ENCODE data around the gene MDGA2. TPM values are rescaled to one million over a fixed set of nuclear protein-coding genes. Genes with fewer than 3 reads are reported as not detected.

MDGA2 gene
- total RNA-seq, 1 experiment from 2014 or later, result not detected

GRCh38 chr14:47651337-47651736, 24.1 kb downstream of the MDGA2 start:
- CTCF ChIA-PET, result no interaction called here
- RAD21 ChIA-PET (ENCODE audit: low non-redundant PET in 1 of 2, low total read pairs in 2 of 2, uncharacterized antibody in 2 of 2, unreplicated experiment in 2 of 2), result no interaction called here
- Histone ChIP-seq H4K20me1 (ENCODE audit: insufficient read depth) (no peaks in the 10 kb centered on the region), H3K9me3 (ENCODE audit: control insufficient read depth in 1 of 2, insufficient read depth in 1 of 2, low read depth in 1 of 2, low read length in 2 of 2) (peaks cover 0 to 6% of the 10 kb centered on the region in 2 experiments; a peak in 1 of 4 replicates), H2AFZ (ENCODE audit: low read depth, low read length, poor library complexity, severe bottlenecking) (no peak overlapping the region), H3K36me3 (ENCODE audit: control insufficient read depth in 1 of 2, insufficient read depth in 2 of 2, low read length in 2 of 2) (no peaks in the 10 kb centered on the region), H3K4me3 (replicated peaks in 1 of 2; ENCODE audit: low read depth in 1 of 2, low read length in 2 of 2) (no peak overlapping the region), H3K27me3 (ENCODE audit: insufficient read depth, low read length) (no peaks in the 10 kb centered on the region), H3K9ac (ENCODE audit: low read length) (no peak overlapping the region), H3K9me2 (ENCODE audit: insufficient read depth) (no peaks in the 10 kb centered on the region), H3K27ac (ENCODE audit: low read depth, low read length) (no peak overlapping the region), H3K79me2 (ENCODE audit: insufficient read depth, low read length) (no peaks in the 10 kb centered on the region), H3K4me1 (ENCODE audit: control insufficient read depth in 1 of 2, insufficient read depth in 2 of 2, low read length in 2 of 2) (no peaks in the 10 kb centered on the region), H3K4me2 (ENCODE audit: low read length) (no peak overlapping the region)
- no peak for DNase-seq (ENCODE audit: low read depth, low spot score)
- ATAC-seq, result no peak
- POLR2A ChIA-PET, result no interaction called here
- no TSS peak for BruUV-seq (replicated peaks)
- TF ChIP-seq EZH2 (IDR thresholded peaks at IDR 0.05), result no peak
- no peak for TF ChIP-seq ZBTB33 (IDR thresholded peaks at IDR 0.05; ENCODE audit: extremely low read depth, insufficient replicate concordance, low read length)
- no peak for TF ChIP-seq MAX (IDR thresholded peaks at IDR 0.05)
- TF ChIP-seq TCF7L2 (IDR thresholded peaks at IDR 0.05; ENCODE audit: borderline replicate concordance, extremely low read depth, insufficient read depth, insufficient read length), result no peak
- no peak for TF ChIP-seq ATF3 (IDR thresholded peaks at IDR 0.05)
- intact Hi-C loops (cut with micrococcal nuclease), result no loop called here

- Histone ChIP-seq H3K4me1 (ENCODE audit: control insufficient read depth in 1 of 2, insufficient read depth in 2 of 2, low read length in 2 of 2) (no peaks in the 10 kb centered on the region), H3K9me3 (ENCODE audit: control insufficient read depth in 1 of 2, insufficient read depth in 1 of 2, low read depth in 1 of 2, low read length in 2 of 2) (no peaks in the 10 kb centered on the region), H3K9me2 (ENCODE audit: insufficient read depth) (no peaks in the 10 kb centered on the region), H3K4me2 (ENCODE audit: low read length) (no peak overlapping the region), H4K20me1 (ENCODE audit: insufficient read depth) (no peaks in the 10 kb centered on the region), H2AFZ (ENCODE audit: low read depth, low read length, poor library complexity, severe bottlenecking) (no peak overlapping the region), H3K79me2 (ENCODE audit: insufficient read depth, low read length) (no peaks in the 10 kb centered on the region), H3K36me3 (ENCODE audit: control insufficient read depth in 1 of 2, insufficient read depth in 2 of 2, low read length in 2 of 2) (no peaks in the 10 kb centered on the region), H3K9ac (ENCODE audit: low read length) (no peak overlapping the region), H3K27ac (ENCODE audit: low read depth, low read length) (no peak overlapping the region), H3K4me3 (replicated peaks in 1 of 2; ENCODE audit: low read depth in 1 of 2, low read length in 2 of 2) (no peak overlapping the region), H3K27me3 (ENCODE audit: insufficient read depth, low read length) (no peaks in the 10 kb centered on the region)
- CTCF ChIA-PET, result no interaction called here
- intact Hi-C loops (cut with micrococcal nuclease), result no loop called here
- RAD21 ChIA-PET (ENCODE audit: low non-redundant PET in 1 of 2, low total read pairs in 2 of 2, uncharacterized antibody in 2 of 2, unreplicated experiment in 2 of 2), result no interaction called here
- no peak for DNase-seq (ENCODE audit: low read depth, low spot score)
- BruUV-seq (replicated peaks), result no TSS peak
- ATAC-seq, result no peak
- POLR2A ChIA-PET, result no interaction called here
- no peak for TF ChIP-seq EGR1 (IDR thresholded peaks at IDR 0.05; ENCODE audit: low read depth)
- no peak for TF ChIP-seq POLR2A (IDR thresholded peaks at IDR 0.05; ENCODE audit: borderline replicate concordance, extremely low read depth, insufficient read depth, insufficient read length)
- TF ChIP-seq EZH2phosphoT487 (IDR thresholded peaks at IDR 0.05; ENCODE audit: borderline replicate concordance), result no peak
- no peak for TF ChIP-seq CEBPB (IDR thresholded peaks at IDR 0.05; ENCODE audit: low read depth)
- no peak for TF ChIP-seq JUND (IDR thresholded peaks at IDR 0.05)
- no peak for TF ChIP-seq FOSL1 (IDR thresholded peaks at IDR 0.05; ENCODE audit: low read depth)
- TF ChIP-seq RAD21 (IDR thresholded peaks at IDR 0.05; ENCODE audit: low read depth), result no peak
- TF ChIP-seq EZH2 (IDR thresholded peaks at IDR 0.05), result no peak
- TF ChIP-seq REST (IDR thresholded peaks at IDR 0.05; ENCODE audit: low read depth), result no peak
- TF ChIP-seq SP1 (IDR thresholded peaks at IDR 0.05; ENCODE audit: low read depth), result no peak
- no peak for TF ChIP-seq CBX3 (IDR thresholded peaks at IDR 0.05; ENCODE audit: low read depth)
- TF ChIP-seq SIN3A (IDR thresholded peaks at IDR 0.05; ENCODE audit: low read depth), result no peak
- no peak for TF ChIP-seq ZNF274 (IDR thresholded peaks at IDR 0.05; ENCODE audit: low read depth, low read length)
- no peak for TF ChIP-seq ATF3 (IDR thresholded peaks at IDR 0.05)
Measured at GRCh38 chr14:47637753-47638152, 37.7 kb downstream of the MDGA2 start.
